HG03045 (cell line): ENCODE results near the gene PHAF1.
"Not testable (repeated sequence)": the region's sequence is repeated elsewhere in the genome, so short reads cannot be mapped to it uniquely, and the experiment has no call there.

Source experiments
- ATAC-seq: cut with Tn5 transposase; IDR thresholded peaks from one replicate; pipeline ENCODE4 v1.9.1; 2021; ENCODE audit warnings: mild to moderate bottlenecking, moderate library complexity; ENCODE audit not compliant: unreplicated experiment

Gene PHAF1

DNA sequence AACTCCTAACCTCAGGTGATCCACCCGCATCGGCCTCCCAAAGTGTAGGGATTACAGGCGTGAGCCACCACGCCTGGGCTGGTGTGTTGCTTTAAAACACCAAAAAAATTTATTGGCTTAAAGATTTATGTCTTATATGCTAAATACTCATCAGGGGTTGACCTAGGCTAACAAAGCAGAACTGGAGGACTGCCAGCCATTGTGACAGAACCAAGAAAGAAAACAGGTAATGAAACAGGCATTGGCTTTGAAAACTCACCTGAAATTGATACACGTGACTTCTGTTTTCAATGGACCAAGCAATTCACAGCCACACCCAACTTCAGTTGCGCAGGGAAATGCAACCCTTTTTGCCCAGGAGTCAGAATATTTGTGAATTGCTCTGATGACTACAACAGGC, 4.9 kb upstream of the PHAF1 start:
- ATAC-seq: no peak

DNA sequence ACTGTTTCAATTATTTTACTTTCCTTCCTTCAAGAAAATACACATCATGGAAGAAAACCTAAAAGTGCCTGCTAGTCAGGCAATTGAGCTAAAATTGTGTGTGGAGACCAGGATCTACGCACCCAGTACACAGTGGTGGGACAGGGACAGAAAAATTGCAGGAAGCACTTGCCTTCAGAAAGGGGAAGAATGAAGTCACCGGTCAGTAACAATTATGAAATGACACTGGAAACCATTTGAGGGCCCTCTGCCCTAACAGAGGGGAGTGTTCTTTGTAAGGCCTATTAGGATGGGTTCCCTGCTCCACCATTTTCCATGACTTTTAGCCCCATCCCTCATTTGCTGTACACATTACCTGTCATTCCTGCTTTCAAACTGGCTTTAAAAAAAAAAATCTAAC, 4.5 kb upstream of the PHAF1 start:
- ATAC-seq: no peak

DNA sequence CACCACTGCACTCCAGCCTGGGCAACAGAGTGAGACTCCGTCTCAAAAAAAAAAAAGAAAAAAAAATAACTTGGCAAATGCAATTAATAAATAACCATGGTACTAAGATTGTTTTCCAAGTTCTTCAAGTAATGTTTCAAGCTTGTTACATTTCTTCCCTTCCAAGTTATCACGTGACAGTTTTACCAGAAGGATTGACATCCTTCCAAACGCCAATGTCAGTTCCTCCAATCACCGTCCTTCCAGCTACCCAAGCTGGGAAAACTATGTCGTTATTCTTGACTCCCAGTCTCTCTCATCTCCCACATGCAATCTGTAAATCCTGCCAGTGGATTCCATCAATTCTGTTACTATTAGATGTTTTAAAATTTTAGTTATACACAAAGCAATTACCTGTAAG, 3.9 kb upstream of the PHAF1 start:
- ATAC-seq: no peak

DNA sequence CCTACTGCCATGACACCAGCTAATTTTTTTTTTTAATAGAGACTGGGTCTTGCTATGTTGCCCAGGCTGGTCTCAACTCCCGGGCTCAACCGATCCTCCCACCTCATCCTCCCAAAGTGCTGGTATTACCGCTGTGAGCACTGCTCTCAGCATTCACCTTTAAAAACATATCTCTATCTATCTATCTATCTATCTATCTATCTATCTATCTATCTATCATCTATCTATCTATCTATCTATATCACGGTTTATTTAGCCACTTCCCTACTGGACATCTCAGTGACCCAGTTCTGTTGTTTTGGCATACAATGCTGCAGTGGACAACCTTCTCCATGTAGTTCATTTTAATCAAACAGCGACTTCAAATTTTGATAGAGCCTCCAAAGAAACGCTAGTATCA, 1.3 kb upstream of the PHAF1 start:
- ATAC-seq: no peak

DNA sequence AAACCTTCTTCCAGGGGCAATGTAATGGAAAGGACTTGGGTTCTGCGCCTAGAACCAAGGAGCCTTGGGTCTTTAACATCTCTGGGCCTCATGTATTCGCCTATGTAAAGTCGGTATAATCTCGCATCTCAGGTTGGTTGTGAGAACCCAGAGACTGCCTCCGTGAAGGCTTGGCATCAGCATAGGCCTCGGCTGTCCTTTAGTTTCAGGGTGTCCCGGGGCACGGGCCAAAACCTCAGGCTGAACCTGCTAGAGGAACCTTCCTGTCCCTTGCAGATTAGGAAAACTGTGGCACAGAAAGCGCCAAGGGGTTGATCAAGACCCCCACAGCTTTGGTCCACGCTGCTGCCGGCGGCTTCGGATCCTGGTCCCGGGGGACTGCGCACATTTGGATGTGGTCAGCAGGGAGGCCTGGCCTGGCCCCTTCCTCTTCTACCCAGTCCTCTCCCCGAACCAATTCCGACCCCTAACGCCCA, 772 bp upstream of the PHAF1 start:
- no peak for ATAC-seq

DNA sequence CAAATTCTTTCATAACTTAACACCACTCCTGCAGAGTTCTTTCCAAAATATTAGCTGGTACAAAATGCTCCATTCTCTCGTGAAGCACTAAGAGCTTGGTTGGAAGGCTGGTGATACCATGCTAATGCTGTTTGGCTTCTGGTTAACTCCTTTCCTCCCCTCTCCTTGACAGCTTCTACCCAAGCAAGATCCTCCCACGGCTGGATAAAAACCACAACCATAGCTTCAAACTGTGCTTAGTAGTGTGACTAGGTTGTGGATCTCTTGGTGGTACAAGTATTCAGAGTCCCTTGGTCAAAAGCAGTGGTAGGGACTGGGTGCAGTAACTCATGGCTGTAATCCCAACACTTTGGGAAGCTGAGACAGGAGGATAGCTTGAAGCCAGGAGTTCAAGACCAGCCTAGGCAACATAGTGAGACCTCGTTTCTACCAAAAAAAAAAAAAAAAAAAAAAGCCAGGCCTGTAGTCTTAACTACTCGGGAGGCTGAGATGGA, 2.3 kb downstream of the PHAF1 start:
- no peak for ATAC-seq

DNA sequence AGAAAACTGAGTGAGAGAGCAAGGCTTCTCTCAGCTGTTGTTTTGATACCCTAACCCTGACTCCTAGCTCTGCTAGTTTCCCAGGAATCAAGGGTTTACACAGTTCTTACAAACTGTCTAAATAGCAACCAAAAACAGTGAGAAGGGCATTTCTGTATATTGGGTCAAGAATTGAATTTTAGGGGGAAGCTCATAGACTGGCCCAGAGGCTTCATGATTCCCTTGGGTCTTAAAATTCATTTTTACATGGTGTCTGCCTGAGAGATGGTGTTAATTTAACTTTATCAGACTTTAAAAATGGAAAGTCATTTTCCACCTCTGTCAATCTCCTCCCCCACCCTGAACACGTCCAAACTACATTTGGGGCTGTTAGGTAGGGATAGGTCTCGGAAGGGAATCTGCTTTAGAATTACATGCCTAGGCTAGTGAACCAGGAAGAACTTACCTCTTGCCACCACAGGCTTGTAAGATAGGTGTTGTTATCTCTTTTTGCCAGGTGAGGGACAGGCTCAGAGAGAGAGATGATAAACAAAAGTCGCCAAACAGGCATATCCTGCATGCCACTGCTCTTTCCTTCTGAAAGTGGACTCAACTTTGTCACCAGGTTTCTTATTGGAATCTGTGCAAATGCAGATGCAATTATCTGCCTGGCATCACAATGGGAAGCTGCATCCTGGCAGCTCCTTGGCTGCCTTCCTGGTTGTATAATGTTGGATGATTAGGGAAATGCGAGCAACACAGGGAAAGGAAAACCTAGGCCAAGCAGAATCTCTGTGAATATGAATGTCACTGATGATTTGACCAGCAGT, 3.1 kb downstream of the PHAF1 start:
- ATAC-seq: no peak

DNA sequence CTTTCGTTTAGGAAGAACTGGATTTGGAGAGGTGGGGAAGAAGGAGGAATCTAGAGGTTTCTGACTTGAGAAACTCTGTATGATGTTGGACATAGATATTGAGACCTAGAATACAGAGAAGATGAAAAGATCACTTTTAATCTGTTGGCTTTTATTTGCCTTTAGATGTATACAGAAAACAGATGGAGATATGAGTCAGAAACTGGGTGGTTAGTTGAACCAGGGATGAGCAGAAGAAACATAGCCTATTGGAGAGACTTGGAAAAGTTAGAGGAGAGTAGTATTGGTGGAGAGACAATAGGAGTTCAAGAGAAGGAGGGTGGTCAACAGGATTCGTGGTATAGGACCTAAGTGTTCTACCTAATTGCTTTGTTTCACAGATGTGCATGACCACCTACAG, 5.1 kb downstream of the PHAF1 start:
- ATAC-seq: no peak

DNA sequence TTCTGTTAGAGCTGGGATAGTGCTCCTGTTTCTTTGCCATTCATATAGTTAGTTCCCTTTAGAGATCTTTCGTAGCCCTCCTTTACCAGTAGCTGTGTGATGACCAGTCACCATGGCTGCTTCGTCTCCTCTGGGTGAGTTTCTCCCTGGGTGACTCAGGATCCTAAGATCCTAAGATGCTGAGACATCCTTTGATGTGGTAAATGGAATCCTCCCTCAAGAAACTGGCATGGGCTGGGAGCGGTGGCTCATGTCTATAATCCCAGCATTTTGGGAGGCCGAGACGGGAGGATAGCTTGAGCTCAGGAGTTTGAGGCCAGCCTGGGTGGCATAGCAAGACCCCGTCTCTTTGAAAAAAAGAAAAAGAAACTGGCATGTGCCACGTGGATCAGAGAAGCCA, 5.9 kb downstream of the PHAF1 start:
- no peak for ATAC-seq

DNA sequence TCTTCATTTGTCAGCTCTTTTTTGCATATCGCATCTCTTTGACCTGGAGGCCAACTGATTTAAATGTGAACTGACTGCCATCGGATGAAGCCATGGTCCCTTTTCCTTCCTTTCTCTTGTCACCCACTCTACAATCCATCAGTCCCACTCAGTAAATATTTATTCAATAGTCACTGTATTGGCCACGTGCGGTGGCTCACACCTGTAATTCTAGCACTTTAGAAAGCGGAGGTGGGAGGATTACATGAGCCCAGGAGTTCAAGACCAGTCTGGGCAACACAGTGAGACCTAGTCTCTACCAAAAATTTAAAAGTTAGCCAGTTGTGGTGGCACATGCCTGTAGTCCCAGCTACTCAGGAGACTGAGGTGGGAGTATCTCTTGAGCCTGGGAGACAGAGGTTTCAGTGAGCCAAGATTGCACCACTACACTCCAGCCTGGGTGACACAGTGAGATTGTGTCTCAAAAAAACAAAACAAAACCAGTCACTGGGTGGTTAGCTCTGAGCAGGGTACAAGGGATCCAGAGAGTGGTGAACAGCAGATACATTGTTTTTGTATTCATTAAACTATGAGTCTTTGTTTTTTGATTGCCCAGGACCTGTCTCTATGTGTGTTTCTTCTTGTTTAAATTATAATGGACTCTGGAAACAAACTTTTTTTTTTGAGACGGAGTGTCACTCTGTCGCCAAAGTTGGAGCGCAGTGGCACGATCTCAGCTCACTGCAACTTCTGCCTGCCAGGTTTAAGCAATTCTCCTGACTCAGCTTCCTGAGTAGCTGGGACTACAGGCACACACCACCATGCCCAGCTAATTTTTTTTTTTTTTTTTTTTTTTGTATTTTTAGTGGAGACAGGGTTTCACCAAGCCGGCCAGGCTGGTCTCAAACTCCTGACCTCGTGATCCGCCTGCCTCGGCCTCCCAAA, 6.9 kb downstream of the PHAF1 start:
- ATAC-seq: no peak

DNA sequence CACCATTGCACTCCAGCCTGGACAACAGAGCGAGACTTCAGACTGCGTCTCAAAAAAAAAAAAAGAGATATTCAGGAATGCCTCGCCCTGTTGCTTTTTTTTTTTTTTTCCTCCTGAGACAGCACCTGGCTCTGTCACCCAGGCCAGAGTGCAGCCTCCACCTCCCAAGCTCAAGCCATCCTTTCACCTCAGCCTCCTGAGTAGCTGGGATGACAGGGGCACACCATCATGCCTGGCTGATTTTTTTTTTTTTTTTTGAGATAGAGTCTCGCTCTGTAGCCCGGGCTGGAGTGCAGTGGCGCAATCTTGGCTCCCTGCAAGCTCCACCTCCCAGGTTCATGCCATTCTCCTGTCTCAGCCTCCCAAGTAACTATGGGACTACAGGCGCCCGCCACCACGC, 8.0 kb downstream of the PHAF1 start:
- ATAC-seq: no peak

DNA sequence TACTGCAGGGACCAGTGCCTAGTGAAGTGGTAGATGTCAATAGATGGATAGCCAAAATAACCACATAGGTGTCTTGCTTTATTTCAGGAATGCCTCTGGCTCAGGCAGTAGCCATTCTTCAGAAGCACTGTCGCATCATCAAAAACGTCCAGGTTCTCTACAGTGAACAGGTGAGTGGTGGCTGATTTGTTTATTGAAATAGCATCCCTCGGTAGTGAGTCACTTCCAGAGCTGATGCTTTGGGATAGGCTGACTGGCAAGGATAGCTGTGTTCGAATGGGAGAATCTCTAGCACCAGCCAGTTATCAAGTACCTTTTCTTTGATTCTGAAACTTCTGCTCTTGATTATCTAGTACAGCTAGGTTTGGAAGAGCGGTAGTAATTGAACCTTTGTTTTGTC, 10.3 kb downstream of the PHAF1 start:
- no peak for ATAC-seq

DNA sequence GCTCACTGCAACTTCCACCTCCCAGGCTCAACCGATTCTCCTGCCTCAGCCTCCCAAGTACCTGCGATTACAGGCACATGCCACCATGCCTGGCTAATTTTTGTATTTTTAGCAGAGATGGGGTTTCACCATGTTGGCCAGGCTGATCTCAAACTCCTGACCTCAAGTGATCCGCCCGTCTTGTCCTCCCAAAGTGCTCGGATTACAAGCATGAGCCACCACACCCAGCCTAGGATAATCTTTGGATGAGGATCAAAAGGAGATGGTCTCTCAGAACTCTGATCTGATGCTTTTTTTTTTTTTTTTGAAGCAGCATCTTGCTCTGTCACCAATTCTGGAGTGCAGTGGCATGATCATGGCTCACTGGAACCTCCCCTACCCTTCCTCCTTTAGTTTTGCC, 13.1 kb downstream of the PHAF1 start:
- ATAC-seq: not testable (repeated sequence)

DNA sequence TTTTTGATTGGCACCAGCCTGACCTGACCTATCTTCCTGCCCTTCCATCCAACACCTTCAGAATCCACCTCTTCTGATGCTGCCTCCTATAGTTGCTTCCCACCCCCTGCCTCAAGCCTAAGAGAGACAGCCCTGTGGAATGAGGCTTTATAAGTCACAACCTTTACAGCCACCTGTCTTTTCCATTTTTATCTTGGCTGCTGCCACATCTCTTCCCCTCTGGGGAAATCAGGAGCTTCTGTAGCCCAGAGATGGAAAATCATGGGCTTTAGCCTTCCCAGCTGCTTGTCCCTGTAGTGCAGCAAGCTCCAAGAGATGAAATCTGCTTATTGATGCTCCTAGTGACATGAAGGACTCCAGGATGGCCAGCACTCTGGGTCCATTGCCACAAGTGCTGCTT, 18.7 kb downstream of the PHAF1 start:
- no peak for ATAC-seq

DNA sequence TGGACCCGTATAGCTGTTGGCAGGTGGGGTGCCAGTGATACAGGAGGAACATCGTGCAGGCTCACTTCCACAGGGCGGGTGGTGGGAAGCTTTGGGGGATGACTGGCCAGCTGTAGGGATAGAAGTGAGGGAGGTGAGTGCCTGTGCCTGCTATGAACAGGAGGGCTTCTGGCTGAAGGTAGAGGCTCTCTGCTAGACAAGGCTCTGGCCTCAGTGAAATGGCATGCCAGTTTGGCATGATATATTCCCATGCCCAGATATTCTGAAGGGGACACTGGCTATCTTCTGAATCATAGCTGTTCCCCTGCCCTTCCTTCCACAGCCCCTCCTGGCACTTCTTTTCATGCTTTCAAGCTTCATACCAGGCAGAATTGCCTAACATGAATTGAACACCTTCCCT, 19.1 kb downstream of the PHAF1 start:
- ATAC-seq: no peak

DNA sequence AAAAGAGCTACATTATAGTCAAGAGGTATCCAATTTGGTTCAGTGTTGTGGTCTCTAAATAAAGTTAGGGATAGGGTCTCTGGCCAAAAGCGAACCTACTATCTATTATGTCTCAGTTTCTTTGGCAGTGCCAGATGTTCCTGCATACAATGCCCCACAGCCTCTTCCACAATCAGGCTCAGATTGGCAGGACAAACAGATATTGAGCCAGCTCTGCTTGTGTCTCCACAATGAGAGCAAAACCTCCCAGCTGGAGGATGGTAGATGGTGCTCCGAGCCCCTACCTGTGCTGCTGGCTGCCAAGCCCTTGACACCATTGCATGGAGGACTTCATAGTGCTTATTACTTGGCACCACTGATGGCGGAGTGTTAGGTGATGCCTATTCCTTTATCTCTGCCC, 19.7 kb downstream of the PHAF1 start:
- no peak for ATAC-seq

DNA sequence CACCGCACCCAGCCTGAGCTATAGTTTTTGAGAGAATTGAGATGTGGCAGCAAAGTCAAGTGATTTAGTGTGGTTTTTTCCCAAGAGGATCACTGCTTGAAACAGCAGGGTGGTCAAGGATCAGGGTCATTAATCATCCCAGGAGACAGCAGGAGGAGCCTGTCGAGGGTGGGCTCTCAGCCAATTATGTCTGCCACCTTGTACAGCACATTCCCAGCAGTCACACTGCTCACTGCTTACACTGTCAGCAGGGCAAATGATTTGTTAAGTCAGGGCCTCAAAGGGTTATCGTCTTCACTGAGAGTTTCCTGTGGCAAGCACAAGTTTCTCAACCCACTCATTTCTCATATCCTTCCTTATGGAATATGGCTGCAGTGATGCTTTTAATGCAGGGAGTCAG, 27.9 kb downstream of the PHAF1 start:
- no peak for ATAC-seq

DNA sequence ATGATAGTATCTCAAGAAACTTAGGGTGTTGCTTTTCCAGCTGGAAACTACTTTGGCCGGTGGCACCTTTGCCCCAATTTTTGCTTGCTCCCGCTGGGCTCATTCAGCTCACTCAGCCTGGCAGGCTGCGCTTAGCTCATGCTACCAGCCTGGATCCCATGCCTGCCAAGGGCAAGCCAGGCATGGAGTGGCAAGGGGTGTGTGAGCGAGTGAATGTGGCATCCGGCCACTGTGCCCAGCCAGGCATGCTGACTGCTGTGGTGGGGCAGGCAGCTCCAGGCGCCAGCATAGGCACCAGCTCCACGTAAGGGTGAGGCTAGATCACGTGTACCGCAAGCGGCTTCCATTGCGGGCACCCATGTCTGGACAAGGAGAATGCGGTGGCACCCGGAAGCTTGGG, 31.6 kb downstream of the PHAF1 start:
- ATAC-seq: no peak

DNA sequence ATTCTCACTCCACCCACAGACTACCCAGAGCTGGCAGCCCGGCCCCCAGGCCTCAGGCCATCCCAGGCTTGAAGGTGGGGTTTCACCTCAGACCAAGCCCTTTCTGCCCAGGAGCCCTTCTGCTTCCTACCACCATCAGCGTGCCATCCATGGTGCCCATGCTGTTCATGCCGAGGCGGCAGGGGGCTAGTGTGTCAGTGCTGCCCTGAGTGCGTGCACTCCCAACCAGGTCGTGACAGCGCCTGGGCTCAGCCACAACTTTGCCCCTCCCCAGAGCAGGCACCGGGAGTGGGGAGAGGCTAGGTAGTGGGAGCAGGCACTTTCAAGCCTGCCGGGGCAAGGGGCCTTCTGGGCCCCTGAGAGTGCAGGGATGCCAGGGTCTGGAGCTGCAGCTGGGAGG, 32.6 kb downstream of the PHAF1 start:
- no peak for ATAC-seq

DNA sequence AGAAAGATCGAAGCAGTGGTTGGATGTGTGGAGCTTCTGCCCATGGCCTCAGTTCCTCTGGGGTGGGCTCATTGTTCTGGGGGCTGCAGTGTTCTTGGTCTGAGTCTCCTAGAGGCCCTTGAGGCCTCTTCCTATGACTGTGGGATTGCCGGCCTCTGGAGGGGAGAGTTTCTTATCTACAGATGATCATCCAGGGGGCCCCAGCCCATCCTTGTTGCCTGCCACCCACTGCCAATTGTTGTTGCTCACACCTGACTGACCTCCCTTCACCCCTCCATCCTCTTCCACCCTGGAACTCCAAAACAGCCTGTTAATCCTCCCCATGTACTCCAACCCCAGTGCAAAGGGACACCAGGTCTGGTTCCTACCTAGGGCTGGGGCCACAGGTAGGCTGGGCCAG, 35.2 kb downstream of the PHAF1 start:
- ATAC-seq: no peak

DNA sequence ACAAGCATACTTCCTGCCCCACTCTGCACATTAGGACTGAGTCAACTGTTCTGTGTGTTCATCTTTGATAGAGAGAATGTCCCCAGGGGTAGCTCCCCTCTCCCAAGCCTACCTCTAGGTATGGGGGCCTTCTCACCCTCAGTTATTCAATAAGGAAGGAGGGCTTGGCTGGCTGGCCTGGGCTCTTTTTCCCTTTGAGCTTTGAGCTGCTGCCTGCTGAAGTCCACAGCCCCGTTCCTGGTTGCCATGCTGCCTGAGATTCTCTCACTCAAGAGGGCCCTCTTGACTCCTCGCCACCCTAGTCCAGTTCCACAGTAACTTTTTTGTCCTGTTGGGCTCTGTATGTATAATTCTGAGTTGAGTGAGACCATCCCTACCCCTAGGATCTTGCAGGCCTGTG, 36.0 kb downstream of the PHAF1 start:
- no peak for ATAC-seq
